ENCODE results near the gene ARL16.

DNA sequence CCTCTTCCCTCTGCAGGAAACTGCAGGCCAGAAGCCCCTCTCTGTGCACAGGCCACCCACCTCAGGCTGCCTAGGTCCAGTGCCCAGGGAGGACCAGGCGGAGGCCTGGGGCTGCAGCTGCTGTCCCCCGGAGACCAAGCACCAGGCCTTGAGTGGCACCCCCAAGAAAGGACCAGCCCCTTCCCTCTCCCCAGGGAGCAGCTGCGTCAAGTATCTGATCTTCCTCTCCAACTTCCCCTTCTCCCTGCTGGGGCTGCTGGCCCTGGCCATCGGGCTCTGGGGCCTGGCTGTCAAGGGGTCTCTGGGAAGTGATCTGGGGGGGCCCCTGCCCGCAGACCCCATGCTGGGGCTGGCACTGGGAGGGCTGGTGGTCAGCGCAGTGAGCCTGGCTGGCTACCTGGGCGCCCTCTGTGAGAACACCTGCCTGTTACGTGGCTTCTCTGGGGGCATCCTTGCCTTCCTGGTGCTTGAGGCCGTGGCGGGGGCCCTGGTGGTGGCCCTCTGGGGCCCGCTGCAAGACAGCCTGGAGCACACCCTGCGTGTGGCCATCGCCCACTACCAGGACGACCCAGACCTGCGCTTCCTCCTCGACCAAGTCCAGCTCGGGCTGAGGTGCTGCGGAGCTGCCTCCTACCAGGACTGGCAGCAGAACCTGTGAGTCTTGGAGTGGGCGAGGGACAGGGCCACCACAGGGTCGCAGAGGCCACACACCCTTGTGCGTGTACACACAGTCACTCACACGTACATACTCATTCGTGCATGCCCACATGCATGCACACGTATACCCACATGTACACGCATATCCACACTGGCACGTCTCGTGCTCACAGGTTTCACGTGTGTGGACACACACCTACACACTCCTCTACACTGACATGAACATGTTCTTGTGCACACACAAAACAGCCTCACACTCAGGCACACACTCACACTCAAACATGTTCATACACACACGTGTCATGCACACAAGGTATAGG, 38.3 kb downstream of the ARL16 start:
- TF ChIP-seq CTCF (IDR thresholded peaks at IDR 0.05; ENCODE audit: low read depth, low read length, missing input control) (no peak), EGR1 (IDR thresholded peaks at IDR 0.05; ENCODE audit: low read depth in 2 of 2) (no peak), FOXA2 (IDR thresholded peaks at IDR 0.05) (no peak), SP1 (IDR thresholded peaks at IDR 0.05) (no peak), TAF1 (conservative IDR thresholded peaks at IDR 0.05) (no peak), MAX (IDR thresholded peaks at IDR 0.05) (no peak), GABPA (IDR thresholded peaks at IDR 0.05 in 1 of 2, conservative IDR thresholded peaks at IDR 0.05 in 1 of 2) (no peak), HNF4A (conservative IDR thresholded peaks at IDR 0.05) (no peak), JUND (IDR thresholded peaks at IDR 0.05) (no peak)
